ENCODE results near the gene USB1. TPM values are rescaled to one million over a fixed set of nuclear protein-coding genes. Genes with fewer than 3 reads are reported as not detected.

Gene USB1
- total RNA-seq, 3 donors from 2014 or later, result 45.1 to 50.2 (median 47.4) TPM

GRCh38 chr16:58027161-58027915, 26.1 kb downstream of the USB1 start:
- peak; percentile 78 to 82 (median 80) for DNase-seq
- intact Hi-C loops (cut with DNase I, micrococcal nuclease), result no loop called here

GRCh38 chr16:58027916-58028455, 26.8 kb downstream of the USB1 start:
- DNase-seq, result no peak
- no peak overlapping the region for H3K4me3 ChIP-seq
- H3K36me3 ChIP-seq (ENCODE audit: low read depth), result no peaks in the 10 kb centered on the region
- no peaks in the 10 kb centered on the region for H3K9me3 ChIP-seq
- no peak for TF ChIP-seq CTCF (IDR thresholded peaks at IDR 0.05)
- intact Hi-C loops (cut with DNase I, micrococcal nuclease), result no loop called here
- peaks cover 40% of the 10 kb centered on the region for H3K4me1 ChIP-seq (ENCODE audit: low read depth)
- ATAC-seq, result no peak

More at GRCh38 chr16:58027161-58027915, 26.1 kb downstream of the USB1 start:
- H3K9me3 ChIP-seq, result no peaks in the 10 kb centered on the region
- ATAC-seq, result peak; percentile 49
- peaks cover 47% of the 10 kb centered on the region for H3K4me1 ChIP-seq (ENCODE audit: low read depth)
- H3K4me3 ChIP-seq, result peak overlapping the region; percentile 92
- no peak for TF ChIP-seq CTCF (IDR thresholded peaks at IDR 0.05)
- no peaks in the 10 kb centered on the region for H3K36me3 ChIP-seq (ENCODE audit: low read depth)

- H3K4me1 ChIP-seq (ENCODE audit: low read depth), result peaks cover 34% of the 10 kb centered on the region
- peak in 1 of 3 donors; percentile 27 for DNase-seq
- intact Hi-C loops (cut with DNase I, micrococcal nuclease), result no loop called here
Observed at GRCh38 chr16:58028541-58029070, 27.4 kb downstream of the USB1 start.

GRCh38 chr16:58029410-58029809, 28.2 kb downstream of the USB1 start:
- ATAC-seq (no peak), DNase-seq (peak in 1 of 3 donors; percentile 30)
- H3K4me1 ChIP-seq (ENCODE audit: low read depth), result peaks cover 28% of the 10 kb centered on the region
- H3K4me3 ChIP-seq, result no peak overlapping the region
- no peak for TF ChIP-seq CTCF (IDR thresholded peaks at IDR 0.05)
- no peaks in the 10 kb centered on the region for H3K9me3 ChIP-seq
- intact Hi-C loops (cut with DNase I, micrococcal nuclease), result no loop called here
- no peaks in the 10 kb centered on the region for H3K36me3 ChIP-seq (ENCODE audit: low read depth)

More at GRCh38 chr16:58028541-58029070, 27.4 kb downstream of the USB1 start:
- ATAC-seq, result no peak
- H3K4me3 ChIP-seq, result no peak overlapping the region
- no peaks in the 10 kb centered on the region for H3K9me3 ChIP-seq
- no peak for TF ChIP-seq CTCF (IDR thresholded peaks at IDR 0.05)
- no peaks in the 10 kb centered on the region for H3K36me3 ChIP-seq (ENCODE audit: low read depth)

GRCh38 chr16:58030136-58030840, 29.1 kb downstream of the USB1 start:
- Histone ChIP-seq H3K36me3 (ENCODE audit: low read depth) (no peaks in the 10 kb centered on the region), H3K4me1 (ENCODE audit: low read depth) (peaks cover 24% of the 10 kb centered on the region), H3K9me3 (no peaks in the 10 kb centered on the region), H3K4me3 (no peak overlapping the region)
- no peak for TF ChIP-seq CTCF (IDR thresholded peaks at IDR 0.05)
- ATAC-seq (no peak), DNase-seq (no peak)
- intact Hi-C loops (cut with DNase I, micrococcal nuclease), result no loop called here

Measured in mucosa of descending colon (tissue), 3 donors.